Neural cell (in vitro differentiated cells): ENCODE measurements around the gene C10orf90. TPM values are rescaled to one million over a fixed set of nuclear protein-coding genes. Genes with fewer than 3 reads are reported as not detected.

Experiments
- H2AFZ ChIP-seq: fragments of 200-600, 300-800 bp; sonication (generic), shearing (Covaris generic); 2 replicates; pipeline ENCODE4 v1.6.0; 2014; ENCODE audit warnings: low read depth, mild to moderate bottlenecking, antibody characterized with exemption, low read length, moderate library complexity
- H3F3A ChIP-seq: fragments of 200-600 bp; shearing (Covaris generic); 2 replicates; pipeline ENCODE4 v1.6.1; 2016; ENCODE audit warnings: mild to moderate bottlenecking, moderate library complexity, mixed read lengths, antibody characterized with exemption, low read length; ENCODE audit not compliant: insufficient read depth, poor library complexity, severe bottlenecking
- H3K27ac ChIP-seq: fragments of 200-600, 300-800 bp; sonication (generic), shearing (Covaris generic); 2 replicates; pipeline ENCODE4 v1.5.1; 2014; ENCODE audit warnings: mild to moderate bottlenecking, low read length, moderate library complexity
- H3K27me3 ChIP-seq: fragments of 300-800, 200-600 bp; sonication (generic), shearing (Covaris generic); 2 replicates; pipeline ENCODE4 v1.6.0; 2014; ENCODE audit warnings: mild to moderate bottlenecking, low read depth, low read length, moderate library complexity; ENCODE audit not compliant: insufficient read depth
- H3K36me3 ChIP-seq: fragments of 300-800, 200-600 bp; sonication (generic), shearing (Covaris generic); 2 replicates; pipeline ENCODE4 v1.5.1; 2014; ENCODE audit warnings: mild to moderate bottlenecking, antibody characterized with exemption, low read length, moderate library complexity; ENCODE audit not compliant: insufficient read depth
- H3K4me2 ChIP-seq: fragments of 300-800, 200-600 bp; sonication (generic), shearing (Covaris generic); 2 replicates; pipeline ENCODE4 v1.6.0; 2014; ENCODE audit warnings: mild to moderate bottlenecking, low read length
- H3K4me3 ChIP-seq: fragments of 300-800, 200-600 bp; sonication (generic), shearing (Covaris generic); 2 replicates; pipeline ENCODE4 v1.5.1; 2014; ENCODE audit warnings: mild to moderate bottlenecking, low read length, moderate library complexity
- H3K79me2 ChIP-seq: fragments of 200-600 bp; shearing (Covaris generic); replicated peaks from 2 replicates; pipeline ENCODE4 v1.6.0; 2014; ENCODE audit warnings: mild to moderate bottlenecking, low read length, moderate library complexity; ENCODE audit not compliant: insufficient read depth
- H3K9ac ChIP-seq: fragments of 300-800, 200-600 bp; sonication (generic), shearing (Covaris generic); 2 replicates; pipeline ENCODE4 v1.6.1; 2016; ENCODE audit warnings: mild to moderate bottlenecking, low read length, mixed read lengths
- H3K9me2 ChIP-seq: fragments of 200-600 bp; shearing (Covaris generic); 2 replicates; pipeline ENCODE4 v1.6.1; 2016; ENCODE audit warnings: mild to moderate bottlenecking, low read length, mixed read lengths; ENCODE audit not compliant: insufficient read depth
- H3K9me3 ChIP-seq: fragments of 200-600, 300-800 bp; sonication (generic), shearing (Covaris generic); 2 replicates; pipeline ENCODE4 v1.6.1; 2016; ENCODE audit warnings: mild to moderate bottlenecking, mixed run types, low read length, moderate library complexity, mixed read lengths
- H4K20me1 ChIP-seq: fragments of 200-600 bp; shearing (Covaris generic); 2 replicates; pipeline ENCODE4 v1.6.1; 2016; ENCODE audit warnings: mild to moderate bottlenecking, mixed run types; ENCODE audit not compliant: insufficient read depth
- CTCF ChIP-seq: fragments of 450-650 bp; IDR thresholded peaks from 2 replicates; pipeline ENCODE4 v1.5.1; 2014; ENCODE audit warnings: antibody characterized with exemption, mild to moderate bottlenecking, moderate library complexity; ENCODE audit not compliant: poor library complexity, severe bottlenecking
- EP300 ChIP-seq: fragments of 450-650 bp; conservative IDR thresholded peaks from 2 replicates; pipeline ENCODE4 v1.6.1; 2014; ENCODE audit warnings: antibody characterized with exemption, mild to moderate bottlenecking, moderate library complexity; ENCODE audit not compliant: poor library complexity, severe bottlenecking
- EZH2 ChIP-seq: fragments of 200-600, 300-800 bp; shearing (Covaris generic), sonication (generic); IDR thresholded peaks from 2 replicates; pipeline ENCODE4 v1.6.1; 2014; ENCODE audit warnings: antibody characterized with exemption, low read length, borderline replicate concordance, mild to moderate bottlenecking; ENCODE audit not compliant: insufficient read depth, poor library complexity, severe bottlenecking
- MXI1 ChIP-seq: fragments of 450-650 bp; conservative IDR thresholded peaks from 2 replicates; pipeline ENCODE4 v1.6.1; 2014; ENCODE audit warnings: antibody characterized with exemption, mild to moderate bottlenecking; ENCODE audit not compliant: poor library complexity, severe bottlenecking
- POLR2AphosphoS5 ChIP-seq: IDR thresholded peaks from 2 replicates; pipeline ENCODE4 v1.6.1; 2012
- RAD21 ChIP-seq: fragments of 450-650 bp; conservative IDR thresholded peaks from 2 replicates; pipeline ENCODE4 v1.6.1; 2014; ENCODE audit warnings: antibody characterized with exemption, mild to moderate bottlenecking, moderate library complexity
- REST ChIP-seq: IDR thresholded peaks from 2 replicates; pipeline ENCODE4 v1.6.1; 2012; ENCODE audit warnings: borderline replicate concordance
- SMC3 ChIP-seq: fragments of 450-650 bp; conservative IDR thresholded peaks from 2 replicates; pipeline ENCODE4 v1.6.1; 2014; ENCODE audit warnings: antibody characterized with exemption, mild to moderate bottlenecking, moderate library complexity; ENCODE audit not compliant: poor library complexity
- TAF1 ChIP-seq: IDR thresholded peaks from 2 replicates; pipeline ENCODE4 v1.6.1; 2012; ENCODE audit warnings: low read depth
- polyA plus RNA-seq: library from polyadenylated mRNA; depleted of rRNA; stranded (reverse); fragments of >200 nt; gene quantifications from 2 replicates; pipeline ENCODE4 v1.2.3, GENCODE V29; 2014

Gene C10orf90
- polyA plus RNA-seq, 1 donor from 2014 or later: not detected

GRCh38 chr10:126400641-126401040 lies 269.9 kb downstream of the C10orf90 start:
- no peak for TF ChIP-seq TAF1
- TF ChIP-seq REST: no peak
- TF ChIP-seq RAD21: no peak
- TF ChIP-seq POLR2AphosphoS5: no peak
- no peak for TF ChIP-seq MXI1
- TF ChIP-seq EP300: no peak
- TF ChIP-seq SMC3: no peak
- no peak for TF ChIP-seq EZH2
- TF ChIP-seq CTCF: no peak
- H3K4me2 ChIP-seq: no peak overlapping the region
- H4K20me1 ChIP-seq: no peaks in the 10 kb centered on the region
- H3F3A ChIP-seq: no peaks in the 10 kb centered on the region
- H3K27ac ChIP-seq: no peak overlapping the region
- H3K4me3 ChIP-seq: no peak overlapping the region
- H3K9ac ChIP-seq: no peak overlapping the region
- H2AFZ ChIP-seq: no peak overlapping the region
- no peaks in the 10 kb centered on the region for H3K79me2 ChIP-seq
- no peaks in the 10 kb centered on the region for H3K9me3 ChIP-seq
- H3K27me3 ChIP-seq: no peaks in the 10 kb centered on the region
- no peaks in the 10 kb centered on the region for H3K36me3 ChIP-seq
- H3K9me2 ChIP-seq: no peaks in the 10 kb centered on the region

GRCh38 chr10:126398924-126399323 lies 271.6 kb downstream of the C10orf90 start:
- Histone ChIP-seq H3K4me3 (no peak overlapping the region), H3K27ac (no peak overlapping the region), H2AFZ (no peak overlapping the region), H3K79me2 (no peaks in the 10 kb centered on the region), H3K9ac (no peak overlapping the region), H3K9me3 (no peaks in the 10 kb centered on the region), H3K36me3 (no peaks in the 10 kb centered on the region), H4K20me1 (no peaks in the 10 kb centered on the region), H3K27me3 (no peaks in the 10 kb centered on the region), H3F3A (no peaks in the 10 kb centered on the region), H3K4me2 (no peak overlapping the region), H3K9me2 (no peaks in the 10 kb centered on the region)
- TF ChIP-seq SMC3 (no peak), TAF1 (no peak), REST (no peak), RAD21 (no peak), CTCF (no peak), MXI1 (no peak), POLR2AphosphoS5 (no peak), EZH2 (no peak), EP300 (no peak)
